Cardiac fibroblast (primary cell): ENCODE data around the gene GIMAP4.

Experiments
- DNase-seq, 2 donors: peaks; one replicate each; pipeline versions ENCODE4 v3.0.0 to v3.0.0-alpha.2; 2010; ENCODE audit warnings: low read depth in 2 of 2
- H3K4me3 ChIP-seq, 2 donors: replicated peaks in 1 of 2; 1 replicate in 1 of 2; 2 replicates in 1 of 2; pipeline ENCODE4 v1.5.1; 2011; ENCODE audit warnings: low read depth in 2 of 2, low read length in 2 of 2, mild to moderate bottlenecking in 2 of 2, moderate library complexity in 1 of 2
- TF ChIP-seq, protein P1 (sequence below): IDR thresholded peaks from one replicate; pipeline ENCODE4 v1.5.1; 2011; ENCODE audit warnings: low read depth, mild to moderate bottlenecking, low read length, inconsistent platforms

The GIMAP4 gene

DNA sequence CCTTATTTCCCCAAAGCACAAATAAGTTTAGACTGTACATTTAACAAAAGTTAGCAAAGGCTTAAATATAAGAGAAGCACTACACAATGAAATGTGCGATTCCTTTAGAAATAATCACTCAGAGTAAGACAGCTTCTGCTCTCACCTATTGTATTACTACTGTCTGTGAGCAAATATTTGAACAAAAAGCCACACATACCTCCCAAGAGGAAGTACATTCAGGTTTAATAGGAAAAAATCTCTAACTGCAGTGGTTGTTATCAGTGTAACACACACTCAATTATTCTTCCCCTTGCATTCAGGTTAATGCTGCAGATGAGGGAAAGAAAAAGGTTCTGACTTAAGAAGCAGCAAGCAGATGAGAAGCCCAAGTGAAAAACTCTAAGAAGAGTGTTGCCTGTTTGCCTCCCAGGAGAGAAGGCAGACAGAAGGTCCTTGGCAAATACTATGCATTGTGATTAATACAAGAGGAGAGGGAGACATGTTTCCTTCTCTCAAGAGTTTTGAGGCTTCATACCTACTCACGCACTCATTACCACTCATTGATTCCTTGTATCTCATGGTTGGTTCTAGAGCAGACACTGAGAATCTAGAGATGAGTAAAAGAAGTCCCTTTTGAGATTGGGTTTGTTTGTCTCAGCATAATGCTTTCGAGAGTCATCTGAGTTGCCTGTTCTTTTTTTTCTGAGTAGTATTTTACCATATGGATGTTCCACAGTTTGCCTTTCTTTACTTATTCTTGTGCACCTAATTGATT lies 13.6 kb downstream of the GIMAP4 start:
- no peak for DNase-seq
- no peak overlapping the region for H3K4me3 ChIP-seq
- TF ChIP-seq, protein P1, sequence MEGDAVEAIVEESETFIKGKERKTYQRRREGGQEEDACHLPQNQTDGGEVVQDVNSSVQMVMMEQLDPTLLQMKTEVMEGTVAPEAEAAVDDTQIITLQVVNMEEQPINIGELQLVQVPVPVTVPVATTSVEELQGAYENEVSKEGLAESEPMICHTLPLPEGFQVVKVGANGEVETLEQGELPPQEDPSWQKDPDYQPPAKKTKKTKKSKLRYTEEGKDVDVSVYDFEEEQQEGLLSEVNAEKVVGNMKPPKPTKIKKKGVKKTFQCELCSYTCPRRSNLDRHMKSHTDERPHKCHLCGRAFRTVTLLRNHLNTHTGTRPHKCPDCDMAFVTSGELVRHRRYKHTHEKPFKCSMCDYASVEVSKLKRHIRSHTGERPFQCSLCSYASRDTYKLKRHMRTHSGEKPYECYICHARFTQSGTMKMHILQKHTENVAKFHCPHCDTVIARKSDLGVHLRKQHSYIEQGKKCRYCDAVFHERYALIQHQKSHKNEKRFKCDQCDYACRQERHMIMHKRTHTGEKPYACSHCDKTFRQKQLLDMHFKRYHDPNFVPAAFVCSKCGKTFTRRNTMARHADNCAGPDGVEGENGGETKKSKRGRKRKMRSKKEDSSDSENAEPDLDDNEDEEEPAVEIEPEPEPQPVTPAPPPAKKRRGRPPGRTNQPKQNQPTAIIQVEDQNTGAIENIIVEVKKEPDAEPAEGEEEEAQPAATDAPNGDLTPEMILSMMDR: no peak

- TF ChIP-seq, protein P1: no peak
- no peak for DNase-seq
Measured at GRCh38 chr7:150585199-150585598, 18.0 kb downstream of the GIMAP4 start.

DNA sequence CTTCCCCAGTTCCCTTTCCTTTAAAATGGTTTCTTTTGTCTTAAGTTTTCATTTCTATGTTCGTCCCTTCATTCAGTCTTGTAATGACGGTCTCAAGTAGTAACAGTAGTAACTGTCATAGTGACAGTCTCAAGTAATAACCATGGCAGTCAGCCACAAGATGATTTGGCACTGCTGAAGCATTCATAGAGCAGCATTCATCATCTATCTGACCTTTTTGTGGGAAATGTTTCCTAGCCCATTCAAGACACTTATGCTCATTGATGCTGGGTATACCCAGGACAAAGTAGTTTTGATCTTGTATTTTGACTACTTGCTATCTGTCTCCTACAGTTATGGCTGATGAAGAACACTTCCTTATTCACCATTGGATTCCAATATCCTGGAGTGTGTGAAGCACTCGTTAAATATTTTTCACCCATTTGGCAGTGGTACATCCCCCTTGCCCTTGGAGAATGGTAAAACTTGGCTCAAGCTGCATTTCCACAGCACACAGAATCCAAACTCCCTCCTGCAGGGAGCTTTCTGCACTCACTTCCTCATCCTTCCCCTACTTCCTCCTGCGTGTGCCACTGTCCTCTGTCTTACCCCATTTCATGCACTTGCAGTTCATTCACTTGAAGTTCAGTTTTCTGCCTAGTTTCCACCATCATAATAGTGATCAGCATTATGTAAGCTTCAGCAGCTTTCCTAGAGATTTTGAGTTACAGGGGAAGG lies 19.0 kb downstream of the GIMAP4 start:
- TF ChIP-seq, protein P1: no peak
- no peak for DNase-seq
- no peak overlapping the region for H3K4me3 ChIP-seq

More at GRCh38 chr7:150585199-150585598, 18.0 kb downstream of the GIMAP4 start:
- no peak overlapping the region for H3K4me3 ChIP-seq

- no peak overlapping the region for H3K4me3 ChIP-seq
- TF ChIP-seq, protein P1: no peak
- DNase-seq: peak; percentile 2 to 32
Measured at GRCh38 chr7:150586785-150587152, 19.6 kb downstream of the GIMAP4 start.

DNA sequence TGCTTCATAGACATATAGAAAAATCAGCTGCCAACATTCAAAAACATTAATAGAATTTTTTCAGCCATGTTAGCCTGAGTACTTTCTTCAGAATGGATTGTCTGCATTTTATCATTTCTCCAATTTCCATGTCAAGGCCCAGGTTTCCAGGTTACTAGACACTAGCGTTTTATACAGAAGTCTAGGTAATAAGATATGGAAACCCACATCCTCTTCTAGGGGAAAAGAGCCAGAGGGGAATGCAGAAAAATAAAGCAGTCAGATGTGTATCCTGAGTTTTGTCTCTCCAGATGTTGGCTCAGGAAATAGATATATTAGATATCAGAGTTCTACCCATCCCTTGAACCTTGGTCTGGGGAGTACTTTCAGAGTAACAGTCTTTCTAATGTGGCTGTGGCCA lies 20.4 kb downstream of the GIMAP4 start:
- TF ChIP-seq, protein P1: no peak
- H3K4me3 ChIP-seq: no peak overlapping the region

GRCh38 chr7:150594805-150595204 lies 27.6 kb downstream of the GIMAP4 start:
- H3K4me3 ChIP-seq: no peak overlapping the region
- TF ChIP-seq, protein P1: no peak
- DNase-seq: no peak

More for the DNA sequence above, 20.4 kb downstream of the GIMAP4 start:
- no peak for DNase-seq
